Activated CD8-positive, alpha-beta T cell treated with anti-CD3 and anti-CD28 coated beads, Interleukin-2, amount 10 ng/mL, durations not matched to agents 7 days and 5 days (primary cell): ENCODE measurements around the gene KCNMA1. TPM values are rescaled to one million over a fixed set of nuclear protein-coding genes. Genes with fewer than 3 reads are reported as not detected.

ENCODE experiments used
- ATAC-seq: fragments of 150-1000 bp; cut with Tn5 transposase; one replicate; pipeline ENCODE4 v1.10.0; 2021; ENCODE audit warnings: moderate library complexity
- CTCF ChIA-PET: fragments of 350-600 bp; sonication (Branson Sonifier 250); formaldehyde crosslinking; loops from one replicate; lab custom pipeline; 2021; ENCODE audit warnings: antibody characterized with exemption; lab: Charles Lee
- POLR2A ChIA-PET: fragments of 350-600 bp; sonication (Branson Sonifier 250); formaldehyde crosslinking; loops from one replicate; lab custom pipeline; 2021; ENCODE audit warnings: antibody characterized with exemption; lab: Charles Lee
- DNase-seq: peaks from one replicate; pipeline ENCODE4 v3.0.0-alpha.2; 2020
- H3K27ac Mint-ChIP-seq: one replicate; pipeline ENCODE4 v1.8.0; 2021; ENCODE audit warnings: mild to moderate bottlenecking, mixed read lengths
- H3K27me3 Mint-ChIP-seq: one replicate; pipeline ENCODE4 v1.8.0; 2021; ENCODE audit warnings: low read depth, mixed read lengths
- H3K36me3 Mint-ChIP-seq: one replicate; pipeline ENCODE4 v1.8.0; 2021; ENCODE audit warnings: low read depth, mixed read lengths
- H3K4me1 Mint-ChIP-seq: one replicate; pipeline ENCODE4 v1.8.0; 2021; ENCODE audit warnings: low read depth, mixed read lengths
- H3K4me3 Mint-ChIP-seq: one replicate; pipeline ENCODE4 v1.8.0; 2021; ENCODE audit warnings: mild to moderate bottlenecking, mixed read lengths
- H3K9me3 Mint-ChIP-seq: one replicate; pipeline ENCODE4 v1.8.0; 2022; ENCODE audit warnings: mixed read lengths; ENCODE audit not compliant: insufficient read depth
- total RNA-seq, 2 experiments: library from RNA; stranded (reverse); gene quantifications; one replicate each; pipeline ENCODE4 v1.2.3, GENCODE V29; 2021

The KCNMA1 gene
- total RNA-seq, 2 experiments from 2014 or later, result 0.16 TPM

GRCh38 chr10:77457721-77458120 lies 179.9 kb downstream of the KCNMA1 start:
- ATAC-seq (no peak), DNase-seq (no peak)
- no peaks in the 10 kb centered on the region for H3K27me3 Mint-ChIP-seq
- no peak overlapping the region for H3K4me3 Mint-ChIP-seq
- ChIA-PET CTCF (no interaction called here), POLR2A (no interaction called here)
- no peaks in the 10 kb centered on the region for H3K9me3 Mint-ChIP-seq
- H3K4me1 Mint-ChIP-seq, result no peaks in the 10 kb centered on the region
- no peaks in the 10 kb centered on the region for H3K36me3 Mint-ChIP-seq
- no peak overlapping the region for H3K27ac Mint-ChIP-seq

- ChIA-PET CTCF (no interaction called here), POLR2A (no interaction called here)
- DNase-seq, result no peak
- H3K4me3 Mint-ChIP-seq, result no peak overlapping the region
- H3K27ac Mint-ChIP-seq, result no peak overlapping the region
- no peaks in the 10 kb centered on the region for H3K27me3 Mint-ChIP-seq
- no peaks in the 10 kb centered on the region for H3K4me1 Mint-ChIP-seq
- no peaks in the 10 kb centered on the region for H3K36me3 Mint-ChIP-seq
- no peak for ATAC-seq
- H3K9me3 Mint-ChIP-seq, result no peaks in the 10 kb centered on the region
Measured at GRCh38 chr10:77457266-77457665, 180.3 kb downstream of the KCNMA1 start.

- no peaks in the 10 kb centered on the region for H3K27me3 Mint-ChIP-seq
- H3K36me3 Mint-ChIP-seq, result no peaks in the 10 kb centered on the region
- CTCF ChIA-PET, result no interaction called here
- no peak for DNase-seq
- ATAC-seq, result no peak
- no peak overlapping the region for H3K4me3 Mint-ChIP-seq
- no peak overlapping the region for H3K27ac Mint-ChIP-seq
- POLR2A ChIA-PET, result no interaction called here
- H3K4me1 Mint-ChIP-seq, result no peaks in the 10 kb centered on the region
- no peaks in the 10 kb centered on the region for H3K9me3 Mint-ChIP-seq
Measured at GRCh38 chr10:77456414-77456813, 181.2 kb downstream of the KCNMA1 start.

DNA sequence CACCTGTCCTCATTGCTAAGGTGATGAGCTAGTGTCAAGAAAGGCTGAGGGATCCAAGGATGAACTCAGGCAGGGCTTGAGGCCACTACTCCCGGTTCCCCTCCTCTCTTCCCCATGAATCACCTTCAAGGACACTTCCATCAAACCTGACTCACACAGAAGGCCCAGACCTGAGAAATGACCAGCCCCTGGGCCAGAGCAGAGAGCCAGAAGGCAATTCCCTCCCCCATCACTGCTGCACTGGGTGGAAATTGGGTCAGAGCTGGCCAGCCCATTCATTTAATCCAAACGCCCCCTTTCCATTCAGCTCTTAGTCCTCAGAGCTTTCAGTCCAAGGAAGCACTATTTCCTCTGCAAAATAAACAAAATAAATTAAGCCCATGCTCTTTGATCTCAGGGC lies 182.0 kb downstream of the KCNMA1 start:
- ATAC-seq (no peak), DNase-seq (no peak)
- Mint-ChIP-seq H3K27ac (no peak overlapping the region), H3K36me3 (no peaks in the 10 kb centered on the region), H3K4me1 (no peaks in the 10 kb centered on the region), H3K9me3 (no peaks in the 10 kb centered on the region), H3K27me3 (no peaks in the 10 kb centered on the region), H3K4me3 (no peak overlapping the region)
- CTCF ChIA-PET, result no interaction called here
- POLR2A ChIA-PET, result no interaction called here

GRCh38 chr10:77452952-77453564 lies 184.6 kb downstream of the KCNMA1 start:
- Mint-ChIP-seq H3K27me3 (no peaks in the 10 kb centered on the region), H3K9me3 (no peaks in the 10 kb centered on the region), H3K4me3 (no peak overlapping the region), H3K36me3 (no peaks in the 10 kb centered on the region), H3K4me1 (no peaks in the 10 kb centered on the region), H3K27ac (no peak overlapping the region)
- no peak for ATAC-seq
- DNase-seq, result no peak
- ChIA-PET POLR2A (no interaction called here), CTCF (no interaction called here)

GRCh38 chr10:77451886-77452285 lies 185.7 kb downstream of the KCNMA1 start:
- no peaks in the 10 kb centered on the region for H3K4me1 Mint-ChIP-seq
- ATAC-seq, result no peak
- H3K9me3 Mint-ChIP-seq, result no peaks in the 10 kb centered on the region
- ChIA-PET CTCF (no interaction called here), POLR2A (no interaction called here)
- no peaks in the 10 kb centered on the region for H3K27me3 Mint-ChIP-seq
- no peaks in the 10 kb centered on the region for H3K36me3 Mint-ChIP-seq
- H3K27ac Mint-ChIP-seq, result no peak overlapping the region
- H3K4me3 Mint-ChIP-seq, result no peak overlapping the region
- DNase-seq, result no peak

DNA sequence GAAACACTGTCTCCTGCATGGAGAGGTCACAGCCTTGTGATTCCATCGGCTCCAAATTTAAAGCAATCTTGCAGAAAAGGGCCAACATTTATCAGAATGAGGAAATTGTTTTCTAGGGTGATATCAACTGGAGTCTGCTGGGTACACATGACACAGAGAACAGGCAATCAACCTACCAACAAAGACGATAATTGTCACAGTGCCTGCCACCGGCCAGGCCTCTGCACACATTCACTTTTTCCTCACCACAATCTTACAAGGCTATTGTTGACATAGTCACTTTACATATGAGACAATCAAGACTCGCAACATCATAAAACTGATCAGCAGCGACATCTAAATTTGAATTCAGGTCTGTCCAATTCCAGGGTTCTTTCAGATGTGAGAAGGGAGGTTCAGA lies 189.4 kb downstream of the KCNMA1 start:
- ATAC-seq, result no peak
- Mint-ChIP-seq H3K9me3 (no peaks in the 10 kb centered on the region), H3K27me3 (no peaks in the 10 kb centered on the region), H3K4me1 (no peaks in the 10 kb centered on the region), H3K36me3 (no peaks in the 10 kb centered on the region), H3K4me3 (no peak overlapping the region), H3K27ac (no peak overlapping the region)
- POLR2A ChIA-PET, result no interaction called here
- CTCF ChIA-PET, result no interaction called here
- DNase-seq, result no peak

DNA sequence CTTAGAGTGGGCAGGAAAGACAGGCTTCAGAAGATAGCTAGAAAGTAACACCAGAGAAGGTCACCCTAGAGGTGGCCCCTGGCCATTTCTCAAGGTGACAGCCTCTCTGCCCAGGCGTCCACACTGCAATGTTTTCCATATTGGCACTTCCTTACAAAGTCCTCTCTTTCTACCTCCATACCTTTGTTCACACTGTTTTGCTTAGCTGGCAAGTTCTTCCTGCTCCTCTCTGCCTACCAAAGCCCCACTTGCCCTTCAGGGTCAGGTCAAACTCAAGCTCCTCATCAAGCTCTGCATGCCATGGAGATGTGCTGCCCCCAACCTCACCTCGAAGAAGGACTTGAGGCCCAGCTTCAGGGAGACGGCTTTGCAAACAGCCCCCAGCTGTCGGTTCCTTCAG lies 190.9 kb downstream of the KCNMA1 start:
- H3K9me3 Mint-ChIP-seq, result no peaks in the 10 kb centered on the region
- H3K36me3 Mint-ChIP-seq, result no peaks in the 10 kb centered on the region
- H3K27me3 Mint-ChIP-seq, result peaks cover 2% of the 10 kb centered on the region
- H3K4me1 Mint-ChIP-seq, result no peaks in the 10 kb centered on the region
- no peak overlapping the region for H3K27ac Mint-ChIP-seq
- ChIA-PET CTCF (interaction anchor here (1.5 kb wide), 1 partner anchor 194 kb away, joined by 3 read pairs; no protein-coding TSS in a partner anchor), POLR2A (no interaction called here)
- ATAC-seq (no peak), DNase-seq (no peak)
- no peak overlapping the region for H3K4me3 Mint-ChIP-seq

DNA sequence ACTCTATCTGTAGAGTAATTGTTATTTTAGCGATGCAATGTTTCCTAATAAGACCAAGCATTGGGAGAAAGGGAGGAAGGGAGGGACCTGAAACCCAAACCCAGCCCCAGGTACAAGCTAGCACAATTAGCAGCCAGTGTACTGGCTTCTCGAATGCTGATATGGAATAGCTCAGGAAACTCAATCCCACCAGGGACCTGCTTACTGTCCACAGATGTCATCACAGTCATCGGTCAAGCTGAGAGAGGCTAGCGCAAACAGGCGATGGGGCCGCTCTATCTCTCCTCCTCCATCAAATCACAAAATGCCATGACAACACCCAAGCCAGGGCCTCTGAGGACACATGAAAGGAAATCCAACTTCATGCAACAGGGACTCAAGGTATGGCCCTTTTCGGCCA lies 192.1 kb downstream of the KCNMA1 start:
- no peaks in the 10 kb centered on the region for H3K9me3 Mint-ChIP-seq
- POLR2A ChIA-PET, result no interaction called here

DNA sequence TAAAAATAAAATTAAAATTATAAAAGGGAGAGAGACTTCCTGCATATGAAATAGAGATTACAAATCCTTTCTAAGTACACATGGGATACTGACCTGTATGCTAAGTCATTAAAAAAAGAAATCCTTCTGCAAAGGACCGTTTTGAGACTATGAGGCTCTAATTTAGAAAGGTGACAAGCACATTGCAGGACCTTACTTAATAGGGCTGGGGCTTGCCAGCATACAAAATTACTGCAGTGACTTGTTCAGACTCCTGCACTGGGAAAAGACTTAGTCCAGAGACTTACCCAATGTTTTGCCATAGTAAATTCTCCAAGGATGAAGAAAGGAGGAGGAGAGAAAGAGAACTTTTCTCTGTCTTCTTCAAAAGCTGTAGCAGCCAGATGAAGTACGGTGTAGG lies 193.6 kb downstream of the KCNMA1 start:
- ChIA-PET CTCF (no interaction called here), POLR2A (interaction anchor here (0.6 kb wide), 1 partner anchor 68 kb away, joined by 3 read pairs; no protein-coding TSS in a partner anchor)
- Mint-ChIP-seq H3K27me3 (peaks cover 2% of the 10 kb centered on the region), H3K4me1 (no peaks in the 10 kb centered on the region), H3K36me3 (no peaks in the 10 kb centered on the region), H3K27ac (no peak overlapping the region), H3K9me3 (no peaks in the 10 kb centered on the region), H3K4me3 (no peak overlapping the region)
- DNase-seq (no peak), ATAC-seq (no peak)

More for the DNA sequence above, 192.1 kb downstream of the KCNMA1 start:
- H3K36me3 Mint-ChIP-seq, result no peaks in the 10 kb centered on the region
- no peak for ATAC-seq
- CTCF ChIA-PET, result interaction anchor here (1.5 kb wide), 1 partner anchor 196 kb away, joined by 3 read pairs; no protein-coding TSS in a partner anchor
- no peak overlapping the region for H3K27ac Mint-ChIP-seq
- DNase-seq, result no peak
- peaks cover 2% of the 10 kb centered on the region for H3K27me3 Mint-ChIP-seq
- H3K4me3 Mint-ChIP-seq, result no peak overlapping the region
- no peaks in the 10 kb centered on the region for H3K4me1 Mint-ChIP-seq

DNA sequence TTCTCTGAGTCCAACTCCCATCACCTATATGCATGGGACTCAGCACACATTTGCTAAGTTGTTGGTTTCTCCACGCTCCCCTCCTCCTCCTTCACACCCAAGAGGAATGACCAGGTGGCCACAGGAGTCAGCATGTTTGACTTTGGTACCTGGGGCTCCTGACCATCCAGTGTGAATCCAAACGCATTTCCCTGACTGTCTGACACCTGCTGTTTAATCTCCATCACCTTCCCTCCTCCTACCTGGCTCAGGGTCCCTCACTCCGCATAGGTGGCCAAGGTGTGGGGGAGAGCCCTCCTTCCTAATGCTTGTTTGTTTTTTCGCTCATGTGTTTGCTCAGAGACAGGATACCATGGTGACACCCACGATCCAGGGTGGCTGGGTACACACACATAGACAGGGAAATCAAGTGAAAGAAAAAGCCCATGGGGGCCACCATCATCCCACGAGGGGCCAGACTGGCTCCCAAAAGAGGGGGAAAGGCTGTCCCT lies 194.9 kb downstream of the KCNMA1 start:
- no peak overlapping the region for H3K27ac Mint-ChIP-seq
- no peak overlapping the region for H3K4me3 Mint-ChIP-seq
- ChIA-PET POLR2A (no interaction called here), CTCF (no interaction called here)
- ATAC-seq, result no peak
- DNase-seq, result no peak
- no peaks in the 10 kb centered on the region for H3K4me1 Mint-ChIP-seq
- peaks cover 2% of the 10 kb centered on the region for H3K27me3 Mint-ChIP-seq
- H3K9me3 Mint-ChIP-seq, result no peaks in the 10 kb centered on the region
- no peaks in the 10 kb centered on the region for H3K36me3 Mint-ChIP-seq

- H3K4me3 Mint-ChIP-seq, result no peak overlapping the region
- no peaks in the 10 kb centered on the region for H3K4me1 Mint-ChIP-seq
- H3K27ac Mint-ChIP-seq, result no peak overlapping the region
- ChIA-PET POLR2A (no interaction called here), CTCF (no interaction called here)
- H3K36me3 Mint-ChIP-seq, result no peaks in the 10 kb centered on the region
- ATAC-seq (no peak), DNase-seq (no peak)
- peaks cover 2% of the 10 kb centered on the region for H3K27me3 Mint-ChIP-seq
- H3K9me3 Mint-ChIP-seq, result no peaks in the 10 kb centered on the region
Measured at GRCh38 chr10:77441353-77442166, 196.0 kb downstream of the KCNMA1 start.
